GM12892 (cell line): ENCODE data around the gene POU2F3.

Experiments
- POLR2A ChIP-seq: IDR thresholded peaks from 2 replicates; pipeline ENCODE4 v1.6.1; 2011; ENCODE audit warnings: low read depth, low read length, control low read depth
- POLR2AphosphoS5 ChIP-seq: IDR thresholded peaks from 2 replicates; pipeline ENCODE4 v1.6.1; 2011; ENCODE audit warnings: low read depth, low read length, control low read depth
- TAF1 ChIP-seq: IDR thresholded peaks from 2 replicates; pipeline ENCODE4 v1.6.1; 2011; ENCODE audit warnings: low read depth, mild to moderate bottlenecking, control low read depth, low read length, borderline replicate concordance

GRCh38 chr11:120231963-120232362 lies 8.0 kb upstream of the POU2F3 start:
- TF ChIP-seq TAF1, result no peak
- TF ChIP-seq POLR2AphosphoS5, result no peak
- TF ChIP-seq POLR2A, result no peak
